Eye (tissue), 1 donor: Measurements from ENCODE around the gene CNTN1.
"Not testable (repeated sequence)": the region's sequence is repeated elsewhere in the genome, so short reads cannot be mapped to it uniquely, and the experiment has no call there.

Experiments used
- DNase-seq: peaks from one replicate; pipeline ENCODE4 v3.0.0-alpha.2; 2015

CNTN1 gene

DNA sequence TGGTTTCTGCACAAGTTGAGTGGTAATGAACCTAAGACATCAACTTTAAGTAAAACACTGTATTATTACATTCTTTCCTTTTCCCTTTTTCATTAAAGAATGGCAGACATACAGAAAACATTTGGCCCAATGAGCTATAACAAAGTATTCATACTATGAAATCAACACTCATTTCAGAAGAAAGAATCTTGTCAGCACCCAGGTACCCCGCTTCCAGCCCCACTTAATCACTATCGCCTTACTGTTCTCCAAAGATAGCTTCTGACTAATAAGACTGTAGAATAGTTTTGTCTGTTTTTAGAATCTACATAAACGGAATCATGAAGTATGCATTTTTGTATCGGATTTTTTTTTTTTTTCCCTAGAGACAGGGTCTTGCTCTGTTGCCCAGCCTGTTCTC lies 9.5 kb downstream of the CNTN1 start:
- no peak for DNase-seq

DNA sequence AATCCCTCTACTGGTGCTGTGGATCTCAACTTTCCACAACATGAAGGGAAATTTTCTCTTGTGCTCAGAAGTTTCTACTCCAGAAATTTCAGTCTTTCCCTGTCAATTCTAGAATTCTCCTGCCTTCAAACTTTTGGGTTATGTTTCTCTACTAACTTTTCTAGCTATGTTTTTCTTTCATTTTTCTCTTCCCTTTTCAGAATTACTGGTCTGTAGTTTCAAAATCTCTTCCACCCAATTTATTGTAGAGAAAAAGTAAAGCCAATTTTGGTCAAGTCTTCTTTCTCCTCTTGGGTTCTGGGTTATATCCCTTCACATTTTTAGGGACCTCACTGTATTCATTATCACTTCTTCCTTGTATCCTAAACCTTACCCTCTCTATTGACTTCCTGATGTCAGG lies 18.9 kb downstream of the CNTN1 start:
- no peak for DNase-seq

DNA sequence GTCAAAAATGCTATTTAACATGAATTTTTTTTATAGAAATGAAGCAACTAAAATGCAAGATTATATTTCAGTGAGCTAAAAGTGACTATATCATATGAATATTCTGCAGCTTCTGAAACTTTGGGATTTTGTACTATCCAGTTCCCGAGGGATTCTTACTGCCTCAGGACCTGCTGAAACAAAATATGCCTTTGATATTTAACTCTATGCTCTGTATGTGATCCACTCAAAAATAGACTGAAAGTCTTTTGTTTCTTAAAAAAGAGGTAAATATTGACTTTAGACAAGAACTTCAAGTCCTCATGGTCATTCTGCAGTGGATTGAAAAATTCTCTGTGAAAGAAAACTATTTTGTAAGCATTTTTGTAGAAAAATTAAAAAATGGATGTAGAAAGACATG lies 22.4 kb downstream of the CNTN1 start:
- DNase-seq, result no peak

DNA sequence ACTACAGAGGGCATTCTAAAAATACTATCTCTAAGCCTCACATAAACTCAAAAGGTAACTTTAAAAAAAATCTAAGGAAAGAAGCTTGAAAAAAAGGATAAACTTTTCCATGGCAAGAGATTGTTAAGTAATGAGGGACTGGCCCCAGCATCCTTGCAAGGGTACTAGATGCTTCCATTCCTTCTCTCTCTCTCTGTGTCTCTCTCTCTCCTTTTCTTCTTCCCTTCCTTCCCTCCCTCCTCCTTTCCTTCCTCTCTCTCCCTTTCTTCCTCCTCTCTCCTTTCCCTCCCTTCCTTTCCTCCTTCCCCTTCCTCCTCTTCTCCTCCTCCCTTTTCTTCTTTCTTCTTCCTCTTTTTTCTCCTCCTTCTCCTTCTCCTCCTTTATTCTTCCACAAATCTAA lies 23.8 kb downstream of the CNTN1 start:
- no peak for DNase-seq

DNA sequence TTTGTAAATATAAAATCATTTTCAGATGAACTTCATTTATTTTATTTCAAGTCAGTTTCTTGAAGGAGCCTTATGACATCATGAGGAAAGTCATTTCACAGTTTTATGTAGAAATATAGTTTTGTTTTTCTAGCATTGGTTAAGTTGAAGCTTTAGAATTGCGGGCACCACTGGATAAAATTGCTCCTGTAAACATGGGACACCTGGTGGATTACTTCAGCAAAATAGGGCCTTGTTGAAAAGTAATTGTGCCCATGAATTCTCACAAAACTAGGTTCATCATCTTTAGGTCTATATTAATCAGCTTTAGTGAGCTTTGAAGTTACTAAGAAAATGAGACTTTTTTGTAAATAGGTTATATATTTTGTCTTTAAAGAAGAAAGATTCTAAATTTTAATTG lies 25.3 kb downstream of the CNTN1 start:
- DNase-seq, result no peak

DNA sequence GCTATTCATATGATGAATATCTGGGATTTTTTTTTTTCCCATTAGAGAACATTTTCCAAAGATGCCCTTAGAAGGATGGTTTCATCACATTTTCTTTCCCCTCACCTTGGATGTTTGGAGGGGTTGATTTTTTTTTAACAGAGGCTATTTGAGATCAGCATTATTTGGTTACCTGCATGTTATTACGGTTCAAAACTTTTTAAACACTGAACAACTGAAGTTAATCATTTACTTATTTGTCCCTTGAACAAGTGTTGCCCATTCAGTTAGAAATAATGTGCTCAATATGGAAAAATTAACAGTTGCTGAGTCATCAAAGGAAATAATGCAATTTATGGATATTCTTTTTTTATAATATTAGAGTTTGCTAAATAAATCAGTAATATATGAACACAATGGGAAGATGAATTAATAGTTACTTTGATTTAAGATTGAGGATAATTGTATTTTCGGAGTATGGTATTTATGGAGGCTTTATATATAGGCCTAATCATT lies 26.7 kb downstream of the CNTN1 start:
- no peak for DNase-seq

DNA sequence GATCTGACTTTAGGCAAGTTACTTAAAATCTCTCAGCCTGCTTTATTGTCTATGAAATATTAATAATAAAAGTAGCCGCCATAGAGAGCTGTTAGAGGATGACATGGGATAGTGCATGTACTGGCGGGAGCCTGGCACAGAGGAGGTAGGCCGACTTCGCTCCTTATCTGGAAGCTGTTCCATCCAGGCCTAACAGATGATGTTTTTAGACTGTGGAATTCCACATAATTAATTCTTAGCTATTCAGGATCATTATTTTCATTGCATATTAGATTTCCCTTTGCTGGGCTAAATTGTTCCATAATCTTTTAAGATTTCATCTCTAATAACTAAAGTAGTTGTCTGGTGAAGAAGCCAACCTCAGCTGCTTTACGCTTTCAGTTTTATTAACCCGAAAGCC lies 30.8 kb downstream of the CNTN1 start:
- DNase-seq, result no peak

DNA sequence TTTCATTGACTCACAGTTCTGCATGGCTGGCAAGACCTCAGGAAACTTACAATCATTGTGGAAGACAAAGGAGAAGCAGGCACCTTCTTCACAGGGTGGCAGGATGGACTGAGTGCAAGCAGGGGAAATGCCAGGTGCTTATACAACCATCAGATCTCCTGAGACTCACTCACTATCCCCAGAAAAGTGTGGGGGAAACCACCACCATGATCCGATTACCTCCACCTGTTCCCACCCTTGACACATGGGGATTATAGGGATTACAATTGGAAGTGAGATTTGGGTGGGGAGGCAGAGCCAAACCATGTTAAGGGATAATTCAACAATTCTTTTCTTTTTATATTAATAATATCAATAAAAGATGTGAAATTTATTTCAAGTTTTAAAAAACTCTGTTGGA lies 34.1 kb downstream of the CNTN1 start:
- no peak for DNase-seq

DNA sequence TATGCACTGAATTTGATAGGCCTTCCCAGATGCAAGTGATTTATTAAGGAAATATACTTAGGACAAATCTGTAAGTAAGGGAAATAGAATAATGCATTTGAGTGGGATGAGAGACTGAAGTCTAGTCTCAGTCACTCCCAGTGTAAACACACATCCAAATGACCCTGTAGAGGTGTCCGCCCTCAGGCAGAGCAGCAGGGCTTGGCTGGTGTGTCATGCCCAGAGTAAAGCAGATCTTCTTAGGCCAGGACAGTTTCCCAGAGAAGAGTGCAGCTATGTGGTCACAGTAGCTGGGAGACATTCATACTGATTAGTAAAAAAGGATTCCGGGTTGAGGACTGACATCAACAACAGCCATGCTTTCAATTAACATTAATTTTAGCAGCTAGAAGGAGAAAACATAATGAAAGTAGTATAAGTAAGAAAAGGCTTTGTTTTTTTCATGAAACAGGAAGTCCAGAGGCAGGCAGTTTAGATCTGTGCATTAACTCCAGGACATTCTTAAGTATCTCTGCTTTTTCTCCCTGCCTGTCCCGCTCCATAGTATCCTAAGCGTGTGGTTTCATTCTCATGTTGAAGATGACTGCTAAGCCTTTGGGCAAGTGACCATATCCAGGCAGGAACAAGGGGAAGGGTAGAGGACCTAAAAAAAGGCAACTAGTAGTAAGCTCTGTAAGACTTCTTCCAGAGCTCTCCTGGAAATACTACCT lies 35.7 kb downstream of the CNTN1 start:
- no peak for DNase-seq

DNA sequence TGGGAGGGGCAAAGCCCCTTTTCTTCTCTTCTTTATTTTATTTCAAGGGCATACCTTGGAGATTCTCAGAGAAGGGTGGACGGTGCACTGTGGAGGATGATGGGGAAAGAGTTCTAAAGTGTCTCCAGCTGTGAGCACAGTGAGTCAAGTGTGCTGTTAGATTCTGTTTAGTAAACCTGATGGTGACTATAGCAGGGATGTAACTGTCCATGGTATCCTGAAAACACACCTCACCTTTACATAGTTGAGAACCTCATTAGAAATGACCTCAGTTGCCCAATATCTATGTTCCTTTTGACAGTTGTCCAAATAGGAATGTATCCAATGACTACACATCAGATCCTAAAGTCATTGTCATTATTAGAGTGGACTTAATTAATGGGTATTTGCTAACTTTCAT lies 38.0 kb downstream of the CNTN1 start:
- DNase-seq, result no peak

DNA sequence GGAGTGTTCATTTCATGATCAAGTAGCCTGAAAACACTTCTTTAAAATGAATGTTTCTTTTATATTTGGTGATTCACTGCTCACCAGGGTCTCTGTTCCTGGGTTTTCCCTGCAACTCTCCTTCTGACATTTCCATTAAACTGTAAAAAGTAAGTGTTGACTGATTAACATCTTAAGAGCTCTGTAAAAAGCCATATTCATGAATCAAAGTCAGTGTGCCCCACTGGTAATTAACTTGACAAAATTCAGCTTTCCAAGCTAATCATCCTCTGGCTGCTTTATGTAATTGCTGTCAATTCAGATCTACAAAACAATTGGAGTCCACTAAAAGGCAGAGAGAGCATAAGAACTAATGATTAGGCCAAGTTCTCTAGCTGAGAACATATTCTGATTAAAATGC lies 41.6 kb downstream of the CNTN1 start:
- DNase-seq, result peak; percentile 63

DNA sequence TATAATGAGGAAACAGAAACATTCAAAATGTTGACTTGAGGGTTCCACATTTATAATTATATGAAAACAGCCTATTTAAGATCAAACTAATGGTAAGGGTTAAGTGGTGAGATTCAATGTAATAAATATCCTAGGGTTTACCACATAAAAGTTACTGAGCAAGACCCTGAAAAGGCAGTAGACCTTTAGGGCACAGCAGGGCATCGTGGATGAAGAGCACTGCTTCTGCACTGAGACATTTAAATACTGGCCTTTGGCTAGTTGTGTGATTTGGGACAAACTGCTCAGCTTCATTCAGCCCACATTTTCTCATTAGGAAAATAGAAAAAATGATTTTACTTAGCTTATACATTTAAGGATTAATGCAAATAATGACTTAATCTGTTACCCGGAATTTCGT lies 42.0 kb downstream of the CNTN1 start:
- DNase-seq, result no peak

DNA sequence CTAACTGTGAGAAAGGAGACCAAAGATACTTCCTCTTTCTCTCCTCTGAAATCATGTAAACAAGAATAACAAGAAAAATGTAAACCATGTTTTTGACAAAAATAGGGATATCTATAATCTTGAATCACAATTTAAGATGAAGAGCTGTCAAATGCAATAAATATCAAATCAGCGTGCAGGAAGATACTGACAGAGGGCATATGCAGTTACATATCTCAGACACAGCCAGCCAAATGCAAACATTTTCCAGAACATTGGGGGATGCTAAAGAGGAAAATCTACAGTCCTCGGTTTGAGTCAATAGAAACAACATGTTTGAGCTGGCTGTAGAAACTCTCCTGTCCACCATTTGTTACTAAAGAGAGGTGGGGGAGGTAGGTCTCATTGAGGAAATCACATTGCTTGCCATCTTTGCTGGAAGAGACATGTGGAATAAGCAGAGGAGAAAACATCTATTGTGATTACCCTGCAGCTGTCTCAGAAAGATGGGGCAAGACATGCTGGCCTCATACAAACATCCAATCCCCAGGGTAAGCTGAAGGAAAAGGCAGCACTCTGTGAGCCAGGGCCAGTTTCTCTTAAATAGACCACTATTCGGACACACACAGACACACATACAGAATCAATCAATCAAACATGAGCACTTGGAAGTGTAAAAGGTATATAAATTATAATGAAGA lies 43.5 kb downstream of the CNTN1 start:
- DNase-seq, result peak; percentile 70

DNA sequence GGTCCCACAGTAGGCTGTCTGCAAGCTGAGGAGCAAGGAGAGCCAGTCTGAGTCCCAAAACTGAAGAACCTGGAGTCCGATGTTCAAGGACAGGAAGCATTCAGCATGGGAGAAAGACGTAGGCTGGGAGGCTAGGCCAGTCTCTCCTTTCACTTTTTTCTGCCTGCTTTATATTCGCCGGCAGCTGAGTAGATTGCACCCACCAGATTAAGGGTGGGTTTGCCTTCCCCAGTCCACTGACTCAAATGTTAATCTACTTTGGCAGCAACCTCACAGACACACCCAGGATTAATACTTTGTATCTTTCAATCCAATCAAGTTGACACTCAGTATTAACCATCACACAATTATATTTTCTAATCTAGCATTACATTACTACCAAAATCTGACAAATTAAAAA lies 45.2 kb downstream of the CNTN1 start:
- not testable (repeated sequence) for DNase-seq

DNA sequence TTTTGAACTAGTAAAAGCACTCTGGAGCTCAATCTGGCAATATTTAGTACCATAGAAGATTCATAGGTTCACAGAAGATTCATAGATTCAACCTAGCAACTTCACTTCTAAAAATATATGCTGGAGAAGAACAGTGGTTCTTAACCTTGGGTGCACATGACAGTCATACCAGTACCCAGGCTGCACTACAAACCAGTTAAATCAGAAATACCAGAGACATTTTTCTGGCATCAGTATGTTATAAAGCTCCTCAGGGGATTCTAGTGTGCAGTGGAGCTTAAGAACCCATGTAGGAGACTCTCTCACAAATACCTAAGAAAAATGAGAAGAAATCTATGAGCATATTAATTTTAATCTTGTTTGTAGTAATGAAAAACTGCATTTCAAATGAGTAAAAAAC lies 46.6 kb downstream of the CNTN1 start:
- DNase-seq, result peak; percentile 59

DNA sequence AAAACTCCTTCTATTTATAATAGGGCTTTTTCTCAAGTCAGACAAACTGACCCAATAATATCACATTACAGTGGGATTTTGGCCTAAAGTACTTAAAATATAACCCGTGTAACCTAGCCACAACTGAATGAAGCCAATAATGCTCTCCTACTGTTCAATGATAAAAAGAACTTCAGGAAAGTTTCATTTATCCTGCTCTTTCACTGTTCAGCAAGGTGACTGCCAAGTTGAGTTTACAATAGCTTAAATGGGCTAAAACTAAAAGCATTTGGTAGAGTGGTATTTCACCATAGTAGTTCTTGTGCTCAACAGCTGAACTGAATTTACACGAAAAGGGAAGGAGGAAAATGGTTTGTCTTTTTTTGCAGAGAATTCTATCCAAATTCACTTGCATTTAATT lies 49.8 kb downstream of the CNTN1 start:
- no peak for DNase-seq

DNA sequence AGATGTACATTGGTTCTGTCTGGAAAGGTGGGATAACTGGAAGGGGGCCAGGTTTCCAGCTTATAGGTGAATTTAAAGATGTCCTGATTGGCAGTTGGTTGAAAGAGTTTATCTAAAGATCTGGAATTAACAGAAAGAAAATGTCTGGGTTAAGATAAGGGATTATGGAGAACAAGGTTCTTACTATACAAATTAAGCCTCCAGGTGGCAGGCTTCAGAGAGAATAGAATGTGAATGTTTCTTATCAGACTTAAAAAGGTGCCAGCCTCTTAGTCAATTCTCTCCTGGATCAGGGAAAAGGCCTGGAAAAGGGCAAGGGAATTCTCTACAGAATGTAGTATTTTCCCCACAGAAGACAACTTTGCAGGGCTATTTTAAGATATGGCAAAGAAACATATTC lies 53.1 kb downstream of the CNTN1 start:
- DNase-seq, result no peak

DNA sequence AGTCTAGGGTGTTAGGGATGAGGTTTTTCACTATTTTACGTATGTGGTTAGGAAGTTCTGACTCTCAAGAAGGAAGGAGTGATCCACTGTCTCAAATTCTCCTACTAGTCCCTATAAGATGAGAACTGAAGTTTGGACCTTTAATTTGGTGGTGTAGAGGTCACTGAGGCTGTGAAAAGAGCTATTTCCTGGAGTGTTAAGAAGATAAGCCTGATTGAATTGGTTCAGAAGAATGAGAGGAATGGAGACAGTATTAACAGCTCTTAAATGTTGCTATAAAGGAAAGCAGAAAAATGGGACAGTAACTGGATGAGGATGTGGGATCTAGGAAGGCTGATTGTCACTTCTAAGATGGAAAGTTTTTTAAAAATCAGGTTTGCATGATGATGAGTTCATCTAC lies 57.6 kb downstream of the CNTN1 start:
- DNase-seq, result no peak

DNA sequence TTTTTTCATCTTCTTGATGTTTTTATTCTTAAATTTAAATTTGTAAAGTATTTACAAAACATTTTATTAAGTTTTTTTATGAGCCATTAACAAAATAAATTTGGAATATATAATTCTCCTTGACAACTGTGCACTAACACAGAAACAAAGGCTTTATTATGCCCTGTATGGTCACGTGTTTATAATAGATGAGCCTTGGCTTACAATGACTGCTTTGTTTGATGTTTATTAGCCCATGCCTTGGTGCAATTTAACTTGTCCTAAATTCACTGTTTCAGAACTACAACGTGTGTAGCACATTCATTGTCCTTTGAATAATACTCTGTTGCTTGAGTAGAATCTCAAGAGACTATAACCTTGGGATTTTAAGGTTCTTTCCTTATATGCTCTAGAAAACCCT lies 59.8 kb downstream of the CNTN1 start:
- peak; percentile 75 for DNase-seq

DNA sequence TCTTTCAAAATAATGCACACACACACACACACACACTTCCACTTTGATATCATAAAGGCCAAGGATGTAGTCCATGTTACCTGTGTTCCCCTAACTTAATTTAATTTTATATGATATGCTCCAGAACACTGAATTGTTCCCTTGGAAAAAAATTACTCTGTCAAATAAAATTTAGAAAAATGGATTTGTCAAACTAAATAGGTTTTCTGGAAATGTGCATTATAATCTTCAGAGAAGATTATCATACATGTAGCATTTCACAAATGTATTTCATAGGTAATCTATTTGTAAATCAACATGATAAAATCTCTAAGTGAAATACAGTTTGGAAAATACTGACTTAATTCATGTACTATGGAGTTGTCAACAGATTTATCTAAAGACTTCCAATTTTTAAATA lies 68.6 kb downstream of the CNTN1 start:
- no peak for DNase-seq

DNA sequence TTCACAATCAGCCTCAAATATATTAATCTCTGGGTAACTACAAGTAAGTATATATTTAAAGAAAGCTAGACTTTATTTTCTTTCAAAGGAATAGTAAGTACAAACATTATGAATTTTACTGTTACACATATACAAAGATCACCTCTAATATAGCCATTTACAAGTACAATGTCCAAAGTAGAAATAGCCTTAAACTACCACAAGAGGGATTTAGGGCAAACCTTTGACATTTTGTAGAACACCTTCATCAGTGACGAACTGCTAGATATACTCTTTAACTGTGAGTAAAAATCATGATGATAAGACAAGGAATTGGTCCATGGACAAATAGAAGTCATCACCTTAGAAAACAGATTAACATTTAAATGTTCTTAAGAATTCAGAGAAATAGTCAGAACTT lies 69.8 kb downstream of the CNTN1 start:
- DNase-seq, result no peak

DNA sequence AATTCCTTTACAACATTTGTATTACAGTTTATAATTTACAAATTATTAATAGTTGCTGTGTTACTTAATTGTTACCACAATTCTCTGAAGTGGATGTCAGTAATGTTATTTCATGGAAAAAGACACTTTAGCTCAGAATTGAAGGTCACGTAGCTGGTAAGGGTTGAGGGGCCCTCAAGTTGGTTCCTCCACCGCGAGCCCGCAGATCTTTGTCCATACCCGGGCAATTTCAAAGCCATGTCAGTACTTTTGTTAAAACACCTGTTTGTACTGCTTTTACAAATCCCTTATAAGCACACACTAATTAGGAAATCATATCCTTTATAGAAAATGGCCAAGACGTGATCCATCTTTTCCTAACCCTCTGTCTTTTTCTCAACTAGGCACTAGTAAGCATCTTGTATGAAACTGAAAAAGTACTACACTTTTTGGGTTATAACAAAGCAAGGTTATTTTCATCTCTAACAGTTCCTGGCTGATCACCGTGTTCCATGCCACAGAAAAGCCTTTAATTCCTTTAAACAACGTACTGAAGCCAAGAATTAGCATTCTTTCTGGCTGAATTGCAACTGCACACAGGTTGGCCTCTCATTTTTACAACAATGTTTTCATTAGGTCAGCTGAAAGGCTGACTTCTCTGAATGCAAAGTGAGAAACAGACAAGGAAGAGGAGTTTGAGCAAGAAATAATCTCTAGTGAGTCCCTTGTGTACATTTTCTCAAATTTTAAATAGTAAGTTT lies 76.1 kb downstream of the CNTN1 start:
- peak; percentile 35 for DNase-seq

DNA sequence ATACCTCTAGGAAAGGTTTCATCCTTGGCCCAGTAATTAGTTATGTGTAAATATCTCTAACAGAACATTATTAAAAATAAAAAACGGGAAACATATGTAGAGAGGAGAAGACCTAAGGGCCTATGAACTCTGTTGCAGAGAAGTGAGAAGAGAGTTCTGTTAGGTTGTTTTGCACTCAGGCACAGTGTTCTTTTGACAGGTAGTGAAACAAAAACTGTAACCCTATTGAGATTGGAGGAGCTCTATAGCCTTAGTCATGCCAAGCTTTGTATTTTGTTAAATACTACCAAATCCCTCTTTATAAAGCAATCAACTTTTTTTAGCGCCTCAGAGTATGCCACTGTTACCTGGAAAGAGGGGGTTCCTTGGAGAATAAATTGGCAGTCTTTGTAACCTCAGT lies 77.6 kb downstream of the CNTN1 start:
- no peak for DNase-seq

DNA sequence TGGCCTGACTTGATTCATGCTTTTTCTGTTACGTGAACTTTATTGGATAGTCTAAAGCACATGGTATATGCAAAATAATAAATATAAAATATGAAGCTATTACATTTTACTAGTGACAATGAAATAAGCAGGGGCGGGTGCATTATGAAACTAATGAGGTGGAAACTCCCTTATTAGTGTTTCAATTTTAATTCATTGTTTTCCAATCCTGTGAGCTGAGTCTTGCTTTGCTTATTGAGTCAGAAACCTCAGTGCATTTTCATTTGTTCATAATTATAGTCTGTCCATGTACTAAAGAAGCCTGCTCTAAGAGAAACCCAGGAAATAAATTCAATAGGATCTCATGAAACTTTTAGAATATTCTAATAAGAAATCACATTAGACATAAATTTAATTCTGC lies 78.5 kb downstream of the CNTN1 start:
- no peak for DNase-seq
